Stimulated activated naive B cell treated with anti-CD40 and anti-IgM and Interleukin-4, amounts not matched to agents 10 μg/mL and 1 μg/mL and 100 μg/mL, for 72 hours (primary cell): ENCODE measurements around the gene ZNF804A.

ENCODE experiments used
- ATAC-seq, 2 donors: fragments of 150-1000 bp; cut with Tn5 transposase; replicated peaks; 2 replicates each; pipeline ENCODE4 v1.10.0; 2021; ENCODE audit warnings: moderate library complexity in 1 of 2
- DNase-seq: peaks from one replicate; pipeline ENCODE4 v3.0.0; 2021
- H3K27ac Mint-ChIP-seq: one replicate; pipeline ENCODE4 v1.8.0; 2022; ENCODE audit warnings: mild to moderate bottlenecking, mixed read lengths
- H3K27me3 Mint-ChIP-seq, 2 donors: one replicate each; pipeline ENCODE4 v1.8.0; 2022; ENCODE audit warnings: mixed read lengths in 2 of 2
- H3K36me3 Mint-ChIP-seq, 2 donors: one replicate each; pipeline ENCODE4 v1.8.0; 2022; ENCODE audit warnings: mixed read lengths in 2 of 2, mild to moderate bottlenecking in 1 of 2
- H3K4me1 Mint-ChIP-seq, 2 donors: one replicate each; pipeline ENCODE4 v1.8.0; 2022; ENCODE audit warnings: mixed read lengths in 2 of 2, mild to moderate bottlenecking in 1 of 2
- H3K4me3 Mint-ChIP-seq, 2 donors: one replicate each; pipeline ENCODE4 v1.8.0; 2022; ENCODE audit warnings: mild to moderate bottlenecking in 2 of 2, mixed read lengths in 2 of 2, moderate library complexity in 1 of 2
- H3K9me3 Mint-ChIP-seq, 2 donors: one replicate each; pipeline ENCODE4 v1.8.0; 2022; ENCODE audit warnings: mixed read lengths in 2 of 2, mild to moderate bottlenecking in 1 of 2

ZNF804A gene

DNA sequence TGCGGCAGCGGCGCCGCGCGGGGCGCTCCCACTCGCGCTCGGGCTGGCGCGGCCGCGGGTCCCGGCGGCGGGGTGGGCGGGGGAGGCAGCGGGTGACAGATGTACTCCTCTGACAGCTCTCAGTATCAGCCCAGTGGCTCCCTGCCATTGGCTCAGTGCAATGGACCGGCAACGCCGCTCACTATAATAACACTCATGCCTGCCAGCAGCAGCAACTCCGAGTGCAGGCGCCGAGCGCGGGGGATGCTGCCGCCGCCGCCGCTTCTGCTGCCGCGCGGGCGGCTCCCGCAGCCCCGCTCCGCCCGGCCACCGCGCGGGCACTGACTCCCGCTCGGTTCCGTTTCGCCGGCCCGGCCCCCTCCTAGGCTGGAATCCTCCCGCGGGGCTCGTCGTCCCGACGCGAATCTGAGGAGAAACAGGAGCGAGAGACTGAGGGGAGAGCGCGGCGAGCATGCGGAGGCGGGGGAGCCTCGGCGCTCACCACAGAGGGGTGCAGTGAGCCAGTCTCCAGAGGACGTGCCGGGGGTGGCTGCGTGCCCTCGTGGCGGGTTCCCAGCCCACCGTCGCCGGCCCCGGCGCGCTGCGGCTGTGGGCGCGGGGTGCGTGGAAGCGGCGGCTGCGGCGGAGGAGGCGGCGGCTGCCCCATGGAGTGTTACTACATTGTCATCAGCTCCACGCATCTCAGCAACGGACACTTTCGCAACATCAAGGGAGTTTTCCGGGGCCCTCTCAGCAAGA lies at the start of gene ZNF804A:
ZNF804A (plus strand) TSS at position 214 of the 738 bp plus-strand sequence; CDS start at position 645, 431 bp downstream.
- DNase-seq: peak; percentile 48
- H3K4me1 Mint-ChIP-seq: peaks cover 14 to 27% of the 10 kb centered on the region in 2 donors
- peaks cover 0 to 3% of the 10 kb centered on the region in 2 donors for H3K9me3 Mint-ChIP-seq
- peaks cover 32 to 40% of the 10 kb centered on the region in 2 donors for H3K27me3 Mint-ChIP-seq
- peak; percentile 84 to 86 for ATAC-seq
- H3K36me3 Mint-ChIP-seq: no peaks in the 10 kb centered on the region
- peak within 1 kb of the TSS; percentile 75 for H3K27ac Mint-ChIP-seq
- peak within 1 kb of the TSS; percentile 63 to 72 for H3K4me3 Mint-ChIP-seq

DNA sequence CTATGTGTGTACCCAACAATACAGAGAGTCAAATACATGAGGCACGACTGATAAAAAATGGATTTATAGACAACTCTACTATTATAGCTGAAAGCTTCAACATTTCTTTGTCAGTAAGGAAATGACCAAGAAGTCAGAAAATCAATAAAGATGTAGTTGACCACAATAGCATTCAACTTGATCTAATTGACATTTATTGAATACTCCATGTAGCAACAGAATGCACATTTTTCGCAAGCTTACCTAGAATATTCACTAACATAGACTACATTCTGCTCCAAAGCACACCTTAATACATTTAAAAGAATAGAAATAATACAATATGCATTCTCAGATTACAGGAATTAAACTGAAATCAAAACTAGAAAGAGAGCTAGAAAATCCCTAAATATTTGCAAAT lies 49.2 kb upstream of the ZNF804A start:
- ATAC-seq (no peak), DNase-seq (no peak)
- H3K9me3 Mint-ChIP-seq: no peaks in the 10 kb centered on the region
- no peak overlapping the region for H3K27ac Mint-ChIP-seq
- H3K4me3 Mint-ChIP-seq: no peak overlapping the region
- H3K36me3 Mint-ChIP-seq: no peaks in the 10 kb centered on the region
- H3K4me1 Mint-ChIP-seq: no peaks in the 10 kb centered on the region
- H3K27me3 Mint-ChIP-seq: no peaks in the 10 kb centered on the region

DNA sequence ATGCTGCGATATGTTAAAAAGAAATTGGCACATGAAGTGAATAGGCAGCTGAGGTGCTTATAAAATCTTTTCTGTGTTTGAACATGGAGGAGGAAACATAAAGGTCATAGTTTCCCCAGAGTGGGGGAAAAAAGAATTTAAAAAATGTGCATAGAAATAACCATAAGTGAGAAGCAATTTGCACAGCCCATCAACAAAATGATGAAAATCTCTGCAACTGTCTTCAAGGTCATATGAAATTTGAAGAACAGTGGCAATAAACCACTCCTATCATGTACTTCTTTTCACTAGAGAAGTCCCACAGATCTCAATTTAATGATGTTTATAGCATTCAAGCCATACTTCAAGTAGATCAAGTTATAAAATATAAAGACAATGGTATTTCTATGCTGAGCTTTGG lies 46.7 kb upstream of the ZNF804A start:
- H3K4me1 Mint-ChIP-seq: no peaks in the 10 kb centered on the region
- H3K4me3 Mint-ChIP-seq: no peak overlapping the region
- no peaks in the 10 kb centered on the region for H3K27me3 Mint-ChIP-seq
- H3K9me3 Mint-ChIP-seq: no peaks in the 10 kb centered on the region
- H3K36me3 Mint-ChIP-seq: no peaks in the 10 kb centered on the region
- H3K27ac Mint-ChIP-seq: no peak overlapping the region
- ATAC-seq: no peak
- no peak for DNase-seq

DNA sequence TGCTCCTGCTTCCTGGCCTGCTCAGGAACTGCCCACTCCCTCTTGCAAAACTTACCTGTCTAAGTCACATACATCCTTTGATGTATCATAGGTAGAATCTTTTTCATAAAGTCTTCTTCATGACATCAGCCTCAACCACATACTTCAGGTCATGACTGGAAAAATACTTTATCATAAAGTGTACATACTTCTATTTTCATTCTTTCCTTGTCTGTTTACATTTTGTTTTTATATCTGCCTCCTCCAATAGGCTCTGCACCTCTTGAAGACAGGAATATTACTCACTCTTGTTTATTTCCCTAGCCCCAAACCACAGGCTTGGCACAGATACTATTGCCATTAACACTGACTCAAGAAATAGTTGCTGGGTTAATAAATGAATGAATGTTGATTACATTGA lies 43.6 kb upstream of the ZNF804A start:
- H3K36me3 Mint-ChIP-seq: no peaks in the 10 kb centered on the region
- peaks cover 0 to 2% of the 10 kb centered on the region in 2 donors for H3K9me3 Mint-ChIP-seq
- no peak overlapping the region for H3K4me3 Mint-ChIP-seq
- ATAC-seq (no peak), DNase-seq (no peak)
- H3K27ac Mint-ChIP-seq: no peak overlapping the region
- H3K4me1 Mint-ChIP-seq: no peaks in the 10 kb centered on the region
- H3K27me3 Mint-ChIP-seq: no peaks in the 10 kb centered on the region

DNA sequence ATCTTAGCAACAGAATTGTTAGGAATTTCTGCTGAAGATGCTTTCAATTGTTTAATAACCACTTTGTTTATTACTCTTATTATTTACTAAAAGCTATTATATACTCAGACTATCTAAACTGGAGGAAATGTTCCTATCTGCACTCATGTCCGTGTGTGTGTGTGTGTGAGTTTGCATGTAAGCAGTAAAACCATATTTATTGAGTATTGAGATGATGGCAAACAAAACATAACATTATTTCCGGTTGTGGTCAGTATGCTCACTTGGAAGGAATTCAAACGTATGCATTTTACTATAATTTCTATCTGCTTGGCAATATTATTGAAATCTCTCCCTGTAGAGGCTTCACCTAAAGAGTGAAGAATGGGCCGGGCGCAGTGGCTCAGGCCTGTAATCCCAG lies 43.0 kb upstream of the ZNF804A start:
- peaks cover 0 to 2% of the 10 kb centered on the region in 2 donors for H3K9me3 Mint-ChIP-seq
- H3K36me3 Mint-ChIP-seq: no peaks in the 10 kb centered on the region
- ATAC-seq: no peak
- H3K27me3 Mint-ChIP-seq: no peaks in the 10 kb centered on the region
- no peak for DNase-seq
- H3K27ac Mint-ChIP-seq: no peak overlapping the region
- H3K4me3 Mint-ChIP-seq: no peak overlapping the region
- no peaks in the 10 kb centered on the region for H3K4me1 Mint-ChIP-seq

DNA sequence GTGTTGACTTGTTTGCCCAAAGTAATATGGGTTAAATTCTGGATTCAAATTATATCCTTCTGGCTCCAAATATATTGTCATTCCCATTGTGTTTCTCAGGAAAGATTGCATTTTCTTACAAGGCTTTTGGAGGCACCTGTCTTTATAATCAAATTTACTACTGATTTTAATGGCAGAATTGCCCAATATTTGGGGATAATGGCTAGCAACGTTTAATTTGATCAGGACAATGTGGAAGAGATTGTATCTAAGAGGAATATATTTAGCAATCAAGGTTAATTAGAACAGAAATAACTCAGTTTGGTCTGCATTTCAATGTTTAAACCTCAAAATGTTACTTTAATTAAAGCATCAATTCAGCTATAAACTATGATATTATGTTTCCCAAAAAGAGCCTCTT lies 41.7 kb upstream of the ZNF804A start:
- ATAC-seq: no peak
- DNase-seq: no peak
- H3K9me3 Mint-ChIP-seq: peaks cover 0 to 2% of the 10 kb centered on the region in 2 donors
- no peaks in the 10 kb centered on the region for H3K4me1 Mint-ChIP-seq
- H3K27me3 Mint-ChIP-seq: no peaks in the 10 kb centered on the region
- H3K27ac Mint-ChIP-seq: no peak overlapping the region
- H3K4me3 Mint-ChIP-seq: no peak overlapping the region
- no peaks in the 10 kb centered on the region for H3K36me3 Mint-ChIP-seq

DNA sequence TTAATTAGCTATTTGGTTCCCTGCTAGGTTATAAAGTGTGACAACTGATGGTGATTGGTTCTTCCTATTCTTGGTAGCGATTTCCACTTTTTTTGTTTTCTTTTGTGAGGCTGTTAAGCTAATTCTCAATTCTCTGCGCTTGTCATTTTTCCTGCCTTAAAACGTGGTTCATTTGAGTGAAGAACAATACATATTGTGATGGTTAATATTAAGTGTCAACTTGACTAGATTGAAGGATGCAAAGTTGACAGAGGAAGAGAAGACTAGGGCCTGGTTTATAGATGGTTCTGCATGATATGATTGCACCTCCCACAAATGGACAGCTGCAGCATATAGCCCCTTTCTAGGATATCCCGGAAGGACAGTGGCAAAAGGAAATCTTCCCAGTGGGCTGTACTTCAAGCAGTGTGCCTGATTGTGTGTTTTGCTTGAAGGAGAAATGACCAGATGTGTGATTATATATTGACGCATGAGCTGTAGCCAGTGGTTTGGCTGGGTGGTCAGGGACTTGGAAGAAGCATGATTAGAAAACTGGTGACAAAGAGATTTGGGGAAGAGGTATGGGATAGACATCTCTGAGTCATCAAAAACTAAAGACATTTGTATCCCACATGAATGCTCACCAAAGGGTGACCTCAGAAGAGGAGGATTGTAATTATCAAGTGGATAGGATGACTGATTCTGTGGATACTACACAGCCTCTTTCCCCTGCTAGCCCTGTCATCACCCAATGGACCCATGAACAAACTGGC lies 39.4 kb upstream of the ZNF804A start:
- Mint-ChIP-seq H3K27ac (no peak overlapping the region), H3K27me3 (no peaks in the 10 kb centered on the region), H3K9me3 (peaks cover 0 to 2% of the 10 kb centered on the region in 2 donors), H3K4me1 (no peaks in the 10 kb centered on the region), H3K36me3 (no peaks in the 10 kb centered on the region), H3K4me3 (no peak overlapping the region)
- ATAC-seq (no peak), DNase-seq (no peak)

DNA sequence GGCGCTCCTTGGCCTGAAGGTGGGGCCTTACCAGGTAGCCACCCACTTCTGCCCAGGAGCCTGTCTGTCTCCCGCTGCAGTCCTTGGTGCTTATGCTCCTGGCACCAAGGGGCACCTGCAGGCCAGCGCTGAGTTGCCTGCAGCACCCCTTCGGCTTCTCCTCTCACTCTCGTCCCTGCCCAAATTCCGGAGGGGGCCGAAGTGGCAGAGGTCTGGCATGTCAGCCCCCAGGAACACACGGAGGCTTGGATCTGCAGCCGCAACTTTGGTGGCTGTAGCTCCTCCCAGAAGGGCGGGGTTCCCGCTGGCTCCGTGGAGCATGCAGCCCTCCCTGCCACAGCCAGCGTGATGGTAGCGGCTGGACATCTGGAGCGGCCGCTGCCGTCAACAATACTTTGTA lies 37.7 kb upstream of the ZNF804A start:
- ATAC-seq (no peak), DNase-seq (no peak)
- Mint-ChIP-seq H3K4me3 (no peak overlapping the region), H3K9me3 (peaks cover 0 to 2% of the 10 kb centered on the region in 2 donors), H3K27me3 (no peaks in the 10 kb centered on the region), H3K4me1 (no peaks in the 10 kb centered on the region), H3K27ac (no peak overlapping the region), H3K36me3 (no peaks in the 10 kb centered on the region)

DNA sequence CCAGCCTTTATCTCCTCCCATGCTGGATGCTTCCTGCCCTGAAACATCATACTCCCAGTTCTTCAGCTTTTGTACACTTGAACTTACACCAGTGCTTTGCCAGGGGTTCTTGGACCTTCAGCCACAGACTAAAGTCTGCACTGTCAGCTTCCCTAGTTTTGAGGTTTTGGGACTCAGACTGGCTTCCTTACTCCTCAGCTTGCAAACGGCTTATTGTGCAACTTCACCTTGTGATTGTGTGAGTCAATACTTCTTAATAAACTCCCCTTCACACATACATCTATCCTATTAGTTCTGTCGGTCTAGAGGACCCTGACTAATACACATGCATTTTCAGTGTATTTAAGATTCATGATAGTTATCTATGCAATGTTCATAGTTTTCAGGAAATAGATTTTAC lies 35.8 kb upstream of the ZNF804A start:
- Mint-ChIP-seq H3K27me3 (no peaks in the 10 kb centered on the region), H3K4me1 (no peaks in the 10 kb centered on the region), H3K27ac (no peak overlapping the region), H3K36me3 (no peaks in the 10 kb centered on the region), H3K9me3 (peaks cover 0 to 2% of the 10 kb centered on the region in 2 donors), H3K4me3 (no peak overlapping the region)
- DNase-seq (no peak), ATAC-seq (no peak)

DNA sequence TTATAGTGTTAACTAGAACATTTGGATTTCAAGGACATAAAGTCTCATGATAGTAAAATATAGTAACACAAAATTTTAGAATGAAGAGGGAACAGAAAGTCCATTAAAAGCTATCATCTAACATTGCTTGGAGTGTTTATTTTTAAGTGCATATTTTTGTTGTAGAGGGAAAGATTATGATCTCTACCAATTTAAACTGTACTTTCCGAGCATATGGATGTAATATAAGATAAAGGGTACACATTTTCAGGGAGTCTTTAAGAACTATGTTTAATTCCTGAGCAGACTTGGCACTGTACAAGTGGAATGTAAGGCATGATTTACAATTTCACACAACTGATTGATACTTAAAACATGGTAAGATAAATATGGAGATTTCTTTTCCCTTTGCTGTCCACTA lies 34.2 kb upstream of the ZNF804A start:
- Mint-ChIP-seq H3K36me3 (no peaks in the 10 kb centered on the region), H3K4me3 (no peak overlapping the region), H3K9me3 (peaks cover 0 to under 1% of the 10 kb centered on the region in 2 donors), H3K27ac (no peak overlapping the region), H3K27me3 (no peaks in the 10 kb centered on the region), H3K4me1 (no peaks in the 10 kb centered on the region)
- ATAC-seq (no peak), DNase-seq (no peak)

DNA sequence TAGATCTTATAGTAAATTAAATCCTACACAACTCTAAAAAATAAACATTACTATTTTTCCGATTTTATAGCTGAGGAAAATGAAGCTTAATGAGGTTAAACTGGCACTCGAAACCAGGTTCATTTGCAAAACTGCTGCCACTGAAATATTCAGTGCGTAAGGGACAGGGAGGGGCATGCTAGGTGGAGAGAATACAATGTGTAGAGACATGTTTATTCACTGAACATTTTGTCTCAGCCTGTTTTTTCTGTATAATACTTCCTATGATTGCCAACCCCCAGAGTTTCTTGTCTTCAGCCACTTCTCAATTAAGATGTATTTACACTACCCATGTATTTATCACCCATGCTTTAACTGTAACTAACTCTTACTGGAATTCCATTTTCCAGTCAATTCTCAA lies 31.6 kb upstream of the ZNF804A start:
- no peaks in the 10 kb centered on the region for H3K36me3 Mint-ChIP-seq
- H3K4me3 Mint-ChIP-seq: no peak overlapping the region
- H3K9me3 Mint-ChIP-seq: no peaks in the 10 kb centered on the region
- H3K4me1 Mint-ChIP-seq: no peaks in the 10 kb centered on the region
- DNase-seq: no peak
- no peak for ATAC-seq
- H3K27me3 Mint-ChIP-seq: no peaks in the 10 kb centered on the region
- H3K27ac Mint-ChIP-seq: no peak overlapping the region

DNA sequence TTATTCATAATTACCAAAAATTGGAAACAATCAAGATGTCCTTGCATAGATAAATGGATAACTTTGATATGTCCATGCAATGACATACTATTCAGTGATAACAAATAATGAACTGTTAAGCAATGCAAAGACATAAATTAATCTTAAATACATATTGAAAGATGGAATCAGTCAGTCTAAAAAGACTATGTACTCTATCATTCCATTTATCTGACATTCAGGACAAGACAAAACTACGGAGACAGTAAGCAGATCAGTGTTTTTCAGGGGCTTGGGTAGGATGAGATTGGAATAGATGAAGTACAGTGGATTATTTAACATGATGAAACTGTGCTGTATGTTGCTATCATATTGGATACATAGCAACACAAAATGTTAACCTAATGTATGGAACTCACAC lies 21.3 kb upstream of the ZNF804A start:
- Mint-ChIP-seq H3K4me3 (no peak overlapping the region), H3K36me3 (no peaks in the 10 kb centered on the region), H3K27ac (no peak overlapping the region), H3K27me3 (no peaks in the 10 kb centered on the region), H3K9me3 (peaks cover 0 to 3% of the 10 kb centered on the region in 2 donors), H3K4me1 (no peaks in the 10 kb centered on the region)
- ATAC-seq (no peak), DNase-seq (no peak)

DNA sequence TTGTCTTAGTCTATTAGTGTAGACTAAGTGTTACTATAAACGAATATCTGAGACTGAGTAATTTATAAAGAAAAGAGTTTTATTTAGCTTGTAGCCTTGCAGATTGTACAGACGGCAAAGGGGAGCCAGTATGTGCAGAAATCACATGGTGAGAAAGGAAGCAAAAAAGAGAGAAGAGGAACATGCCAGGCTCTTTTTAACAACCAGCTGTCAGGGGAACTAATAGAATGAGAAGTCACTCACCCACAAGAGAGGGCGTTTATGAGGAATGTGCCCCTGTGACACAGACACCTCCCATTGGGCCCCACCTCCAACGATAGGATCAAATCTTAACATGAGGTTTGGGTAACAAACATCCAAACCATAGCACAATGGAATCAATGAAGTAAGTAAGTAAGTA lies 20.6 kb upstream of the ZNF804A start:
- Mint-ChIP-seq H3K4me1 (no peaks in the 10 kb centered on the region), H3K36me3 (no peaks in the 10 kb centered on the region), H3K27ac (no peak overlapping the region), H3K27me3 (no peaks in the 10 kb centered on the region), H3K4me3 (no peak overlapping the region), H3K9me3 (peaks cover 0 to 3% of the 10 kb centered on the region in 2 donors)
- ATAC-seq (no peak), DNase-seq (no peak)

DNA sequence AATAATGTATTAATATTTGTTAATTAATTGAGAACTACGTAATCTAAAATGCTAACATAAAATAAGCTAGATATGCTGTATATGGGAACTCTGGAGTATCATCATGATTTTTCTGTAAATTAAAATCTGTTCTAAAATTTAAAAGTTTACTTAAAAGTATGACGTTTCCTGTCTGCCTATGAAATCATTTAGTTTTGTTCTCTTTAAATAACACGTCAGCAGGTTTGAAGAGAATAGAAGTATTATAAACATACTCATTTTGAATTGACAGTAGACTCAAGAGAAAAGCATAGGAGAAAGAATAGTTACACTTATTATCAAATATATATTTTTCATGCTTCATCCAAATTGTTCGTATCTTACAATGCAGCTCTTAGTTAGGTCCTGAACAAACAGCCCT lies 19.1 kb upstream of the ZNF804A start:
- no peaks in the 10 kb centered on the region for H3K27me3 Mint-ChIP-seq
- H3K27ac Mint-ChIP-seq: no peak overlapping the region
- DNase-seq: no peak
- no peaks in the 10 kb centered on the region for H3K4me1 Mint-ChIP-seq
- H3K4me3 Mint-ChIP-seq: no peak overlapping the region
- H3K36me3 Mint-ChIP-seq: no peaks in the 10 kb centered on the region
- ATAC-seq: no peak
- peaks cover 0 to 3% of the 10 kb centered on the region in 2 donors for H3K9me3 Mint-ChIP-seq

DNA sequence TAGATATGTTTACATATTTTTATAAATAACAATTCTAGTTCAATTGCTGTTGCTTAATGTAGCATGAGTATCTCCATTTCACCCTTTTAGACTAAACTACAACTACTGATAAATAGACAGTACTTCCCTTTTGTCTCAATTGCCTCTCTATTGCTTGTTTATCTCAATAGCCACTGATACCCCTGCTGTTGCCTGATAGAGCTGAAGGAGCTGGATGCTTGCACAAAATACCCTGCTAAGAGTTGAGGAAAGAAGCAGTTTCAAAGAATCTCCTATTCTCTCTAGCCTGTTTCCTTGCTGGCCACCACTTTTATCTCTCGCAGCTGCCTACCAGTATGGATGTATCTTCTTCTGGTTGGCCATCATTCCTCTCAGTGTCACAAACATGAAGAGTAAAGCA lies 16.9 kb upstream of the ZNF804A start:
- peaks cover 0 to 3% of the 10 kb centered on the region in 2 donors for H3K9me3 Mint-ChIP-seq
- ATAC-seq (no peak), DNase-seq (no peak)
- H3K4me3 Mint-ChIP-seq: no peak overlapping the region
- H3K27me3 Mint-ChIP-seq: no peaks in the 10 kb centered on the region
- no peaks in the 10 kb centered on the region for H3K4me1 Mint-ChIP-seq
- H3K36me3 Mint-ChIP-seq: no peaks in the 10 kb centered on the region
- H3K27ac Mint-ChIP-seq: no peak overlapping the region
